Smooth muscle cell (in vitro differentiated cells): ENCODE results near the gene KRT8. TPM values are rescaled to one million over a fixed set of nuclear protein-coding genes. Genes with fewer than 3 reads are reported as not detected.
A peak's percentile ranks its signal among the peaks of the same experiment; 100 is the strongest.

Experiments
- DNase-seq: peaks from one replicate; lab custom pipeline; 2025; ENCODE audit not compliant: unreplicated experiment; lab: John Stamatoyannopoulos, UW
- H2AFZ ChIP-seq: fragments of 200-600 bp; sonication (generic); 2 replicates; pipeline ENCODE4 v1.6.0; 2016; ENCODE audit warnings: antibody characterized with exemption, low read depth, mild to moderate bottlenecking
- H3F3A ChIP-seq: fragments of 200-600 bp; sonication (generic); 2 replicates; pipeline ENCODE4 v1.6.0; 2017; ENCODE audit warnings: antibody characterized with exemption, low read depth
- H3K27ac ChIP-seq: fragments of 200-600 bp; sonication (generic); 2 replicates; pipeline ENCODE4 v1.5.1; 2016; ENCODE audit warnings: low read depth, mild to moderate bottlenecking
- H3K27me3 ChIP-seq: fragments of 200-600 bp; sonication (generic); 2 replicates; pipeline ENCODE4 v1.6.1; 2016; ENCODE audit warnings: low read depth, mild to moderate bottlenecking
- H3K36me3 ChIP-seq: fragments of 200-600 bp; sonication (generic); 2 replicates; pipeline ENCODE4 v1.5.1; 2016; ENCODE audit warnings: low read depth
- H3K4me1 ChIP-seq: fragments of 200-600 bp; sonication (generic); 2 replicates; pipeline ENCODE4 v1.5.1; 2016; ENCODE audit warnings: low read depth
- H3K4me2 ChIP-seq: fragments of 200-600 bp; sonication (generic); 2 replicates; pipeline ENCODE4 v1.6.0; 2016; ENCODE audit warnings: mild to moderate bottlenecking
- H3K4me3 ChIP-seq: fragments of 200-600 bp; sonication (generic); 2 replicates; pipeline ENCODE4 v1.5.1; 2016; ENCODE audit warnings: mild to moderate bottlenecking
- H3K79me2 ChIP-seq: fragments of 200-600 bp; sonication (generic); 2 replicates; pipeline ENCODE4 v1.6.0; 2016; ENCODE audit warnings: low read depth, mild to moderate bottlenecking
- H3K9ac ChIP-seq: fragments of 200-600 bp; sonication (generic); 2 replicates; pipeline ENCODE4 v1.6.0; 2016; ENCODE audit warnings: low read depth
- H3K9me3 ChIP-seq: fragments of 200-600 bp; sonication (generic); replicated peaks from 2 replicates; pipeline ENCODE4 v1.5.1; 2016; ENCODE audit warnings: low read depth
- H4K20me1 ChIP-seq: fragments of 200-600 bp; sonication (generic); 2 replicates; pipeline ENCODE4 v1.6.0; 2016; ENCODE audit warnings: low read depth
- WGBS: methylation state at CpG from one replicate; pipeline ENCODE4 v1.1.7; 2016; ENCODE audit warnings: low lambda C conversion rate; 5-methylcytosine and 5-hydroxymethylcytosine counted together
- polyA plus RNA-seq: library from polyadenylated mRNA; unstranded; fragments of >200 nt; fragmentation: Nextera tagmentation; extraction: Ambion mirVana; gene quantifications from 2 replicates; pipeline ENCODE4 v1.2.1, GENCODE V29; 2016
- total RNA-seq: library from RNA; depleted of rRNA; stranded (reverse); fragments of >200 nt; gene quantifications from 2 replicates; pipeline ENCODE4 v1.2.3, GENCODE V29; 2014
- TF ChIP-seq, protein P1 (sequence below): fragments of 200-600 bp; sonication (generic); IDR thresholded peaks from 2 replicates; pipeline ENCODE4 v1.5.1; 2017; ENCODE audit warnings: borderline replicate concordance, mild to moderate bottlenecking, antibody characterized with exemption; ENCODE audit not compliant: insufficient read depth, poor library complexity, severe bottlenecking

KRT8 gene
- total and polyA plus RNA-seq, 2 experiments from 2014 or later: 929 to 1,025 TPM

DNA sequence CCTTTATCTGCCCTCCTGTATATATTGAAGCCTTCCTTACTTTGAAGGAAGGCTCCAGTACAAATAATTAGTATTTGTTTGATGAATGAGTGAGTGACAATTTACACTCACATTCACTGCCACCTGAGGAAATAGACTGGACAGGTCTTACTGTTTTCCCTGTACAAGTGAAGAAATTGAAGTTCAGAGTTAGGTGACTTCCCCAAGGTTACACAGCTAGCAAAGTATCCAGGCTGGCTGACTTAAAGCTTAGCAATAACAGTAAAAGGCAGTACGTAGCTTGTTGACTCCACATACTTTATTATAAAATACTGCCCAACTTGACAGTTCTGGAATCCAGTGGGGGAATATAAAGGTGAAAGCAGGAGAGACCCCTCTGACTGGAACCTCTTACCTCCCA lies 41.5 kb upstream of the KRT8 start:
- Histone ChIP-seq H3K27me3 (no peaks in the 10 kb centered on the region), H3K27ac (peak overlapping the region; percentile 92), H4K20me1 (peaks cover 16% of the 10 kb centered on the region), H3K36me3 (no peaks in the 10 kb centered on the region), H3K4me1 (peaks cover 47% of the 10 kb centered on the region), H2AFZ (no peak overlapping the region), H3K4me2 (peak overlapping the region; percentile 91), H3K9ac (peak overlapping the region; percentile 49), H3K9me3 (no peaks in the 10 kb centered on the region), H3K79me2 (peaks cover 37% of the 10 kb centered on the region), H3K4me3 (peak overlapping the region; percentile 29), H3F3A (peaks cover 34% of the 10 kb centered on the region)
- no peak for DNase-seq
- WGBS: 18% methylated on average over 1 of the region's 1 CpG
- TF ChIP-seq, protein P1, sequence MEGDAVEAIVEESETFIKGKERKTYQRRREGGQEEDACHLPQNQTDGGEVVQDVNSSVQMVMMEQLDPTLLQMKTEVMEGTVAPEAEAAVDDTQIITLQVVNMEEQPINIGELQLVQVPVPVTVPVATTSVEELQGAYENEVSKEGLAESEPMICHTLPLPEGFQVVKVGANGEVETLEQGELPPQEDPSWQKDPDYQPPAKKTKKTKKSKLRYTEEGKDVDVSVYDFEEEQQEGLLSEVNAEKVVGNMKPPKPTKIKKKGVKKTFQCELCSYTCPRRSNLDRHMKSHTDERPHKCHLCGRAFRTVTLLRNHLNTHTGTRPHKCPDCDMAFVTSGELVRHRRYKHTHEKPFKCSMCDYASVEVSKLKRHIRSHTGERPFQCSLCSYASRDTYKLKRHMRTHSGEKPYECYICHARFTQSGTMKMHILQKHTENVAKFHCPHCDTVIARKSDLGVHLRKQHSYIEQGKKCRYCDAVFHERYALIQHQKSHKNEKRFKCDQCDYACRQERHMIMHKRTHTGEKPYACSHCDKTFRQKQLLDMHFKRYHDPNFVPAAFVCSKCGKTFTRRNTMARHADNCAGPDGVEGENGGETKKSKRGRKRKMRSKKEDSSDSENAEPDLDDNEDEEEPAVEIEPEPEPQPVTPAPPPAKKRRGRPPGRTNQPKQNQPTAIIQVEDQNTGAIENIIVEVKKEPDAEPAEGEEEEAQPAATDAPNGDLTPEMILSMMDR: no peak

DNA sequence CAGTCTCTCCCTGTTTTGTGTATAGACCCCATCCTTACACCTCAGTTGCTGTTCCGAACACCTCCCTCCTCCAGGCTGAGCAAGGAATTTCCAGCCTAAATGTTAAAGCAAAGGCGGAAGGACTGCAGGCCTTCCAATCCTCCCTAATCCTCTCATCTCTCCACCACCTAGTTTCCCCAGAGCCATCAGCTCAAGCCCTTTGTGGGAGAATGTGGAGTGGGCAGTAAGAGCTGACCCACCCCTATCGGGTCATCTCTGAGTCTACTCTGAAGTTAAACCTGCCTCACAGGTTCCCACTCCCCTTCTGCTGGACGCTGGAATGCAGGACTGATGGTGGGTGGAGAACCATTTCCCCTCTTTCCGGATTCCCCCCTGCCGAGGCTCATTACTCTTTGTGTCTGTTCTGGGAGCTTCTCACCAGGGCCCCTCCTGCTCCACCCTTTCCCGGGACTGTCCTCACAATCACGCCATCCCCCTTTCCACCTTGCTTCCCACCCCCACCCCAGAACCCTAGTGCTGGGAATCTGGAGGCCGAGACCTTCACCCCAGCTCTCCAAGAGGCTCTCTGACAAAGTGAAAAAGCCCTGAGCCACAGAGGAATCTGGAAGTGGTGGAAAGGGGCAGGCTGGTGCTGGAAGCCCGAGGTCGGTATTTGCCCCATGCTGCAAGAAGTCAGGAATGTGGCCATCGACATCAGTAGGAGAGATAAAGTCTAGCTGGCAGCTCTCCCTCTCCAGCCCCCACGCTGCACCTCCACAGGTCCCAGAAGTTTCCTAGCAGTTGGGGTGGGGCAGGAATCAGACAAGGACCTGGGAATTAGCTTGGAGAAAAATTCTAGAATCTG lies 40.7 kb upstream of the KRT8 start:
- H3K4me3 ChIP-seq: peak overlapping the region; percentile 29
- H3K4me2 ChIP-seq: peak overlapping the region; percentile 91

DNA sequence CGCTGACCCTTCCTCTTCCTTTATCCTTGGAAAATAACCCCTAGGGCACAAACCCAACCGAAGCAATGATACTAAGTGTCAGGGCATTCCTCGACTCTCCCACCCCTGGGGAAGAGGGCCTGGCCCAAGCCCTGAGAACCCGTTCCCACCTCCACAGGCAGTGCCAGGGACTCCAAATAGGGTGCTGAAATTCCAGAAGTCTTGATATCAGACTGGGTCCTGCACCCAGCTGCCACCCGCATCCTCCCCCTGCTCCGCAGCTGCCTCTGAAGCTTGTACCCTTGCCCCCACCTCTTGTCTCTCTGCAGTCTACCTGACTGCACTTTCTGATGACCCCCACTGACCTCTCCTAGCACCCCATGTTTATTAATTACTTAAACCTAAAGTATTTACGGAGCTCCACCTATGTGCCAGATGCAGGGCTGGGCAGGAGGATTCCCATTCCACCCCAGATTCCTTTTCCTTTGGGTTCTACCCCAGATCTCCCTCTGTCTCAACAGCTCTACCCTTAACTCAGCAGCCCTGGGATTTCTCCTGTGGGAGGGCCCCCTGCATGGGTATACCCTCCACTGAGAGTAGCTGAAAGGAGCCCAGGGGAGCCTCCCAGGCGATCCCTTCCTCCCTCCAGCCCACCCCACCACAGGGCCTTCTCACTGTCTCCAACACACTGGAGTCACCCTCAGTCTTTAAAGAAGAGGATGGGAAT lies 40.0 kb upstream of the KRT8 start:
- H3K4me3 ChIP-seq: no peak overlapping the region
- H3K36me3 ChIP-seq: no peaks in the 10 kb centered on the region
- H3F3A ChIP-seq: peaks cover 24% of the 10 kb centered on the region
- no peaks in the 10 kb centered on the region for H3K9me3 ChIP-seq
- H3K4me1 ChIP-seq: peaks cover 43% of the 10 kb centered on the region
- H3K79me2 ChIP-seq: peaks cover 22% of the 10 kb centered on the region
- TF ChIP-seq, protein P1: no peak
- H4K20me1 ChIP-seq: peaks cover under 1% of the 10 kb centered on the region
- DNase-seq: no peak
- H3K4me2 ChIP-seq: peak overlapping the region; percentile 91
- H3K27ac ChIP-seq: peak overlapping the region; percentile 92
- H3K27me3 ChIP-seq: no peaks in the 10 kb centered on the region
- 73% methylated on average over 8 of the region's 8 CpGs for WGBS
- no peak overlapping the region for H2AFZ ChIP-seq
- peak overlapping the region; percentile 60 for H3K9ac ChIP-seq

More for the DNA sequence above, 40.7 kb upstream of the KRT8 start:
- Histone ChIP-seq H3K79me2 (peaks cover 30% of the 10 kb centered on the region), H4K20me1 (peaks cover 8% of the 10 kb centered on the region), H3K27ac (peak overlapping the region; percentile 92), H2AFZ (no peak overlapping the region), H3F3A (peaks cover 29% of the 10 kb centered on the region), H3K9ac (peak overlapping the region; percentile 60), H3K9me3 (no peaks in the 10 kb centered on the region), H3K36me3 (no peaks in the 10 kb centered on the region), H3K4me1 (peaks cover 47% of the 10 kb centered on the region), H3K27me3 (no peaks in the 10 kb centered on the region)
- 6% methylated on average over 13 of the region's 13 CpGs for WGBS
- DNase-seq: no peak
- TF ChIP-seq, protein P1: no peak
